NK-92 treated with Interleukin-12 subunit alpha and Interleukin-12 subunit beta, amount 100 ng/mL, for 24 hours (cell line): ENCODE data around the gene GATA2.

ENCODE experiments used
- DNase-seq: peaks from one replicate; lab custom pipeline; 2025; lab: John Stamatoyannopoulos, UW

Gene GATA2

GRCh38 chr3:128487813-128488635 is 5.0 kb downstream of the GATA2 start:
- DNase-seq: no peak

GRCh38 chr3:128487538-128487812 is 5.5 kb downstream of the GATA2 start:
- no peak for DNase-seq

- no peak for DNase-seq
Observed at GRCh38 chr3:128486681-128487537, 6.1 kb downstream of the GATA2 start.

- DNase-seq: no peak
Observed at GRCh38 chr3:128486205-128486628, 6.8 kb downstream of the GATA2 start.

GRCh38 chr3:128485282-128486204 is 7.5 kb downstream of the GATA2 start:
- DNase-seq: no peak

- no peak for DNase-seq
Observed at GRCh38 chr3:128484404-128485281, 8.4 kb downstream of the GATA2 start.

GRCh38 chr3:128483657-128484403 is 9.2 kb downstream of the GATA2 start:
- no peak for DNase-seq

GRCh38 chr3:128482666-128483656 is 10.0 kb downstream of the GATA2 start:
- no peak for DNase-seq

- DNase-seq: no peak
Observed at GRCh38 chr3:128482175-128482574, 10.8 kb downstream of the GATA2 start.

- DNase-seq: no peak
Observed at GRCh38 chr3:128481438-128481942, 11.5 kb downstream of the GATA2 start.

GRCh38 chr3:128480717-128481437 is 12.1 kb downstream of the GATA2 start:
- DNase-seq: no peak

- no peak for DNase-seq
Observed at GRCh38 chr3:128480278-128480677, 12.7 kb downstream of the GATA2 start.

GRCh38 chr3:128479558-128480086 is 13.4 kb downstream of the GATA2 start:
- DNase-seq: no peak

- DNase-seq: no peak
Observed at GRCh38 chr3:128478576-128479506, 14.2 kb downstream of the GATA2 start.

- no peak for DNase-seq
Observed at GRCh38 chr3:128476659-128477058, 16.3 kb downstream of the GATA2 start.

- DNase-seq: no peak
Observed at GRCh38 chr3:128475355-128475754, 17.6 kb downstream of the GATA2 start.

- DNase-seq: no peak
Observed at GRCh38 chr3:128473737-128474136, 19.3 kb downstream of the GATA2 start.
